Loucy (cell line): ENCODE data around the gene ROR1.

Experiments
- CTCF ChIP-seq: fragments of 200-600 bp; sonication (generic); conservative IDR thresholded peaks from 2 replicates; pipeline ENCODE4 v1.5.1; 2014; ENCODE audit warnings: mild to moderate bottlenecking, antibody characterized with exemption, low read length
- EZH2phosphoT487 ChIP-seq: fragments of 200-600 bp; IDR thresholded peaks from 2 replicates; pipeline ENCODE4 v1.6.1; 2018; ENCODE audit warnings: antibody characterized with exemption, mild to moderate bottlenecking, moderate library complexity, borderline replicate concordance

GRCh38 chr1:64006276-64007051 lies 232.6 kb downstream of the ROR1 start:
- TF ChIP-seq CTCF = no peak
- no peak for TF ChIP-seq EZH2phosphoT487
